Sigmoid colon (tissue), 4 donors: ENCODE measurements around the gene PRKCSH.

Experiments used
- CTCF ChIP-seq, 4 experiments: fragments of 450-650 bp in 3 of 4; fragments of 200-600 bp in 1 of 4; IDR thresholded peaks; one replicate each; pipeline ENCODE4 v1.5.1; 2016 to 2019; ENCODE audit warnings: antibody characterized with exemption in 4 of 4, mild to moderate bottlenecking in 3 of 4, moderate library complexity in 2 of 4
- EP300 ChIP-seq, 4 donors: sonication (generic); formaldehyde crosslinking; IDR thresholded peaks; one replicate each; pipeline ENCODE4 v1.6.1; 2017; ENCODE audit warnings: antibody characterized with exemption in 4 of 4

GRCh38 chr19:11450570-11451326 lies 15.3 kb downstream of the PRKCSH start:
- TF ChIP-seq CTCF (IDR thresholded peaks at IDR 0.05) (no peak), EP300 (IDR thresholded peaks at IDR 0.05) (no peak)
